Measurements from ENCODE around the gene ACAD10. TPM values are rescaled to one million over a fixed set of nuclear protein-coding genes. Genes with fewer than 3 reads are reported as not detected.

The ACAD10 gene
- total RNA-seq, 1 donor from 2014 or later = 30.8 TPM

- intact Hi-C loops (cut with DNase I) = no loop called here
- DNase-seq (ENCODE audit: low spot score) = no peak
These were observed 81.7 kb downstream of the ACAD10 start for GRCh38 chr12:111767362-111768158.

GRCh38 chr12:111768159-111768895 is 82.5 kb downstream of the ACAD10 start:
- intact Hi-C loops (cut with DNase I) = no loop called here
- no peak for DNase-seq (ENCODE audit: low spot score)

- no peak for DNase-seq (ENCODE audit: low spot score)
- intact Hi-C loops (cut with DNase I) = no loop called here
These were observed 83.7 kb downstream of the ACAD10 start for GRCh38 chr12:111769599-111769998.

- peak; percentile 85 for DNase-seq (ENCODE audit: low spot score)
- intact Hi-C loops (cut with DNase I) = no loop called here
These were observed 88.1 kb downstream of the ACAD10 start for GRCh38 chr12:111773801-111774551.

- intact Hi-C loops (cut with DNase I) = no loop called here
- DNase-seq (ENCODE audit: low spot score) = peak; percentile 90
These were observed 89.6 kb downstream of the ACAD10 start for GRCh38 chr12:111775205-111776193.

GRCh38 chr12:111776836-111777344 is 91.0 kb downstream of the ACAD10 start:
- intact Hi-C loops (cut with DNase I) = no loop called here
- DNase-seq (ENCODE audit: low spot score) = no peak

- no peak for DNase-seq (ENCODE audit: low spot score)
- intact Hi-C loops (cut with DNase I) = no loop called here
These were observed 91.6 kb downstream of the ACAD10 start for GRCh38 chr12:111777345-111778045.

GRCh38 chr12:111780166-111780565 is 94.3 kb downstream of the ACAD10 start:
- intact Hi-C loops (cut with DNase I) = no loop called here
- DNase-seq (ENCODE audit: low spot score) = no peak

GRCh38 chr12:111780615-111781014 is 94.8 kb downstream of the ACAD10 start:
- intact Hi-C loops (cut with DNase I) = no loop called here
- no peak for DNase-seq (ENCODE audit: low spot score)

GRCh38 chr12:111781085-111781658 is 95.3 kb downstream of the ACAD10 start:
- intact Hi-C loops (cut with DNase I) = no loop called here
- no peak for DNase-seq (ENCODE audit: low spot score)

GRCh38 chr12:111783046-111783445 is 97.2 kb downstream of the ACAD10 start:
- intact Hi-C loops (cut with DNase I) = no loop called here
- no peak for DNase-seq (ENCODE audit: low spot score)

GRCh38 chr12:111784953-111785352 is 99.1 kb downstream of the ACAD10 start:
- intact Hi-C loops (cut with DNase I) = no loop called here
- DNase-seq (ENCODE audit: low spot score) = no peak

GRCh38 chr12:111785651-111786050 is 99.8 kb downstream of the ACAD10 start:
- intact Hi-C loops (cut with DNase I) = no loop called here

GRCh38 chr12:111788178-111788654 is 102.4 kb downstream of the ACAD10 start:
- intact Hi-C loops (cut with DNase I) = loop anchor here (1.0 kb wide), 1 partner anchor 35 kb away; no protein-coding TSS in a partner anchor
- DNase-seq (ENCODE audit: low spot score) = no peak

More at GRCh38 chr12:111785651-111786050, 99.8 kb downstream of the ACAD10 start:
- DNase-seq (ENCODE audit: low spot score) = no peak

GRCh38 chr12:111789779-111790178 is 103.9 kb downstream of the ACAD10 start:
- no peak for DNase-seq (ENCODE audit: low spot score)
- intact Hi-C loops (cut with DNase I) = no loop called here

- DNase-seq (ENCODE audit: low spot score) = no peak
- intact Hi-C loops (cut with DNase I) = no loop called here
These were observed 105.7 kb downstream of the ACAD10 start for GRCh38 chr12:111791507-111791906.

GRCh38 chr12:111792155-111792855 is 106.5 kb downstream of the ACAD10 start:
- peak; percentile 82 for DNase-seq (ENCODE audit: low spot score)
- intact Hi-C loops (cut with DNase I) = no loop called here

Data from cardiac septum (tissue), 1 donor.